Peyer's patch (tissue), 4 donors: ENCODE data around the gene C2orf78. TPM values are rescaled to one million over a fixed set of nuclear protein-coding genes. Genes with fewer than 3 reads are reported as not detected.

Source experiments
- DNase-seq, 3 donors: peaks; one replicate each; pipeline ENCODE4 v3.0.0-alpha.2; 2017 to 2019
- H3K27ac ChIP-seq, 4 donors: fragments of 200-600 bp; sonication (generic); one replicate each; pipeline ENCODE4 v1.5.1; 2016 to 2019
- H3K27me3 ChIP-seq, 2 donors: fragments of 200-600 bp; sonication (generic); one replicate each; pipeline ENCODE4 v1.5.1; 2019
- H3K36me3 ChIP-seq, 3 donors: fragments of 200-600 bp; sonication (generic); one replicate each; pipeline ENCODE4 v1.5.1; 2016 to 2019
- H3K4me1 ChIP-seq, 4 donors: fragments of 200-600 bp; sonication (generic); one replicate each; pipeline ENCODE4 v1.5.1; 2016 to 2019
- H3K4me3 ChIP-seq, 4 donors: fragments of 200-600 bp; sonication (generic); 1 replicate in 3 of 4; 2 replicates in 1 of 4; pipeline ENCODE4 v1.5.1; 2016 to 2019; ENCODE audit warnings: mild to moderate bottlenecking in 1 of 4
- H3K9me3 ChIP-seq, 4 donors: fragments of 200-600 bp; sonication (generic); one replicate each; pipeline ENCODE4 v1.5.1; 2016 to 2019; ENCODE audit warnings: mild to moderate bottlenecking in 1 of 4
- POLR2A ChIP-seq, 2 donors: fragments of 450-650 bp; IDR thresholded peaks; one replicate each; pipeline ENCODE4 v1.5.1; 2017; ENCODE audit warnings: antibody characterized with exemption in 2 of 2, mild to moderate bottlenecking in 2 of 2, moderate library complexity in 2 of 2
- total RNA-seq, 4 donors: library from RNA; depleted of rRNA; stranded (reverse); fragments of >200 nt; gene quantifications; one replicate each; pipeline ENCODE4 v1.1.0, GENCODE V29; 2016
- TF ChIP-seq, protein P1 (sequence below), 6 experiments: fragments of 450-650 bp in 4 of 6; fragments of 200-600 bp in 2 of 6; sonication (generic) in 1 of 6; IDR thresholded peaks; one replicate each; pipeline ENCODE4 v1.5.1; 2017 to 2019; ENCODE audit warnings: antibody characterized with exemption in 6 of 6, mild to moderate bottlenecking in 3 of 6, moderate library complexity in 1 of 6

C2orf78 gene
- total RNA-seq, 4 donors from 2014 or later: not detected

GRCh38 chr2:73811878-73812277 lies 27.9 kb downstream of the C2orf78 start:
- Histone ChIP-seq H3K4me1 (no peaks in the 10 kb centered on the region), H3K27me3 (no peaks in the 10 kb centered on the region), H3K36me3 (no peaks in the 10 kb centered on the region), H3K4me3 (no peak overlapping the region), H3K27ac (no peak overlapping the region), H3K9me3 (no peaks in the 10 kb centered on the region)
- TF ChIP-seq, protein P1, sequence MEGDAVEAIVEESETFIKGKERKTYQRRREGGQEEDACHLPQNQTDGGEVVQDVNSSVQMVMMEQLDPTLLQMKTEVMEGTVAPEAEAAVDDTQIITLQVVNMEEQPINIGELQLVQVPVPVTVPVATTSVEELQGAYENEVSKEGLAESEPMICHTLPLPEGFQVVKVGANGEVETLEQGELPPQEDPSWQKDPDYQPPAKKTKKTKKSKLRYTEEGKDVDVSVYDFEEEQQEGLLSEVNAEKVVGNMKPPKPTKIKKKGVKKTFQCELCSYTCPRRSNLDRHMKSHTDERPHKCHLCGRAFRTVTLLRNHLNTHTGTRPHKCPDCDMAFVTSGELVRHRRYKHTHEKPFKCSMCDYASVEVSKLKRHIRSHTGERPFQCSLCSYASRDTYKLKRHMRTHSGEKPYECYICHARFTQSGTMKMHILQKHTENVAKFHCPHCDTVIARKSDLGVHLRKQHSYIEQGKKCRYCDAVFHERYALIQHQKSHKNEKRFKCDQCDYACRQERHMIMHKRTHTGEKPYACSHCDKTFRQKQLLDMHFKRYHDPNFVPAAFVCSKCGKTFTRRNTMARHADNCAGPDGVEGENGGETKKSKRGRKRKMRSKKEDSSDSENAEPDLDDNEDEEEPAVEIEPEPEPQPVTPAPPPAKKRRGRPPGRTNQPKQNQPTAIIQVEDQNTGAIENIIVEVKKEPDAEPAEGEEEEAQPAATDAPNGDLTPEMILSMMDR (IDR thresholded peaks at IDR 0.05): no peak
- TF ChIP-seq POLR2A (IDR thresholded peaks at IDR 0.05): no peak
- no peak for DNase-seq

- no peaks in the 10 kb centered on the region for H3K4me1 ChIP-seq
- no peak overlapping the region for H3K27ac ChIP-seq
- H3K9me3 ChIP-seq: no peaks in the 10 kb centered on the region
- H3K36me3 ChIP-seq: no peaks in the 10 kb centered on the region
- TF ChIP-seq, protein P1 (IDR thresholded peaks at IDR 0.05): no peak
- TF ChIP-seq POLR2A (IDR thresholded peaks at IDR 0.05): no peak
- H3K4me3 ChIP-seq: no peak overlapping the region
- DNase-seq: no peak
- H3K27me3 ChIP-seq: no peaks in the 10 kb centered on the region
These were observed 28.7 kb downstream of the C2orf78 start for GRCh38 chr2:73812635-73813034.

DNA sequence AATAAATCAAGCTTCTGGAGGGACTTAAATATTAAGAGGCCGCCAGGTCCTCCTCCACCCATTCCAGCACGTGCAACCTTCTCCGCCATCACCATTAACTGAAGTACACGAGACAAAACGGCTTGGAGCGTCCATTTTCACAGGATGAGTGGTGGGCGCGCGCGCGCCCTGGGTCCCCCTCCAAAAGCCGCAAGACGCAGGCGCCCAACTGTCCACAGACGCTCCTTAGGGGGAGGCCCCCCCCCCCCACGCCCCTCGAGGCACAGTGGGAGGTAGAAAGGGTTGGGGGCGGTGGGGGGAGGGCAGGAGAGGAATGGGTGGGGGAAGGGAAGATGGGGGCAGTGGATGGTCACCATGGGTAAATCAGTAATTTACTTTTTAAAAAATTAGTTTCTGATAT lies 34.3 kb downstream of the C2orf78 start:
- DNase-seq: no peak
- Histone ChIP-seq H3K9me3 (no peaks in the 10 kb centered on the region), H3K36me3 (no peaks in the 10 kb centered on the region), H3K27ac (no peak overlapping the region), H3K27me3 (no peaks in the 10 kb centered on the region), H3K4me1 (no peaks in the 10 kb centered on the region), H3K4me3 (no peak overlapping the region)
- TF ChIP-seq, protein P1 (IDR thresholded peaks at IDR 0.05): no peak
- TF ChIP-seq POLR2A (IDR thresholded peaks at IDR 0.05): no peak

- no peak for DNase-seq
These were observed 37.2 kb downstream of the C2orf78 start for GRCh38 chr2:73821227-73821626.

GRCh38 chr2:73821669-73822068 lies 37.7 kb downstream of the C2orf78 start:
- Histone ChIP-seq H3K27ac (no peak overlapping the region), H3K4me3 (no peak overlapping the region), H3K9me3 (no peaks in the 10 kb centered on the region), H3K4me1 (no peaks in the 10 kb centered on the region), H3K36me3 (no peaks in the 10 kb centered on the region), H3K27me3 (no peaks in the 10 kb centered on the region)
- TF ChIP-seq, protein P1 (IDR thresholded peaks at IDR 0.05): no peak
- TF ChIP-seq POLR2A (IDR thresholded peaks at IDR 0.05): no peak
- no peak for DNase-seq

More at GRCh38 chr2:73821227-73821626, 37.2 kb downstream of the C2orf78 start:
- no peak for TF ChIP-seq POLR2A (IDR thresholded peaks at IDR 0.05)
- TF ChIP-seq, protein P1 (IDR thresholded peaks at IDR 0.05): no peak
- H3K4me1 ChIP-seq: no peaks in the 10 kb centered on the region
- H3K4me3 ChIP-seq: no peak overlapping the region
- H3K9me3 ChIP-seq: no peaks in the 10 kb centered on the region
- no peaks in the 10 kb centered on the region for H3K36me3 ChIP-seq
- H3K27ac ChIP-seq: no peak overlapping the region
- no peaks in the 10 kb centered on the region for H3K27me3 ChIP-seq

DNA sequence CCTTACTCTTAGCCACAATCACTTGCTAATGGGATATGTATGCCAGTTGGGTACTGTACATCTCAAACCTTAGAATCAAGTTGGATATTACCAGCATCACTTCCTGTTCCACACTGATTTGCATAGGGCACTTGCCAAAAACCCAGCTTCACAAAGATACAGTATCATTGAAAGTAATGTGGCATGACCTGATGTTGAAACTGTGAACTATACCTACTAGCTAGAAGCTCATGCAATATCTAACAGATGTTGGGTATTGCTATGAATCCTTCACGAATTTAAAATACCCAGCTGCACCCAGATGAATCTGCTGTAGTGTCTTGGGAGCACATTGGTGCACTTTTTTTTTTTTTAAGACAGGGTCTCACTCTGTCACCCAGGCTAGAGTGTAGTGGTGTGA lies 38.3 kb downstream of the C2orf78 start:
- Histone ChIP-seq H3K36me3 (no peaks in the 10 kb centered on the region), H3K4me3 (no peak overlapping the region), H3K27me3 (no peaks in the 10 kb centered on the region), H3K4me1 (no peaks in the 10 kb centered on the region), H3K27ac (no peak overlapping the region), H3K9me3 (no peaks in the 10 kb centered on the region)
- TF ChIP-seq, protein P1 (IDR thresholded peaks at IDR 0.05): no peak
- no peak for TF ChIP-seq POLR2A (IDR thresholded peaks at IDR 0.05)
- no peak for DNase-seq
